ENCODE results near the gene CTNNA3. TPM values are rescaled to one million over a fixed set of nuclear protein-coding genes. Genes with fewer than 3 reads are reported as not detected.

Gene CTNNA3
- polyA plus RNA-seq, 1 donor from 2014 or later: 0.14 TPM

DNA sequence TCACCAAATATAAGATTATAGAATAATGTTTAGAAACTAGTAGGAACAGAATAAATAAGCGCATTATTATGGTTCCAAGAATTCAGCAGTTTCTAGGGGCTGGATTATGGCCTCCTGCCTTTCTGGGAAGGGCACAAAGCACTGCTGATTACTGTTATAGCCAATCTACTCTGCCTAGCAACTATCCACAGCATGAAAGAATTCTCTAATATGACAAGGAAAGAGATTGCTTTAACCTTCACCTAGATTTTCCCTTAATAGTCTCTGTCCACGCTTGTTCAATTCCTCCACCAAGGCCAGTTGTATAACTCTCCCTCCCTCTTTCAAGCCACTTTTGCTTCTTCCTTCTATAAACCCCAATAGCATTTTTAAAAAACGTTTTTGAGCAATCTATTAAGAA lies 1803.7 kb downstream of the CTNNA3 start:
- no peaks in the 10 kb centered on the region for H3K9me3 ChIP-seq (ENCODE audit: low read length)
- no peaks in the 10 kb centered on the region for H3K27me3 ChIP-seq (ENCODE audit: insufficient read depth, low read depth, low read length)
- H4K20me1 ChIP-seq (ENCODE audit: insufficient read depth): no peaks in the 10 kb centered on the region
- TF ChIP-seq, protein P1, sequence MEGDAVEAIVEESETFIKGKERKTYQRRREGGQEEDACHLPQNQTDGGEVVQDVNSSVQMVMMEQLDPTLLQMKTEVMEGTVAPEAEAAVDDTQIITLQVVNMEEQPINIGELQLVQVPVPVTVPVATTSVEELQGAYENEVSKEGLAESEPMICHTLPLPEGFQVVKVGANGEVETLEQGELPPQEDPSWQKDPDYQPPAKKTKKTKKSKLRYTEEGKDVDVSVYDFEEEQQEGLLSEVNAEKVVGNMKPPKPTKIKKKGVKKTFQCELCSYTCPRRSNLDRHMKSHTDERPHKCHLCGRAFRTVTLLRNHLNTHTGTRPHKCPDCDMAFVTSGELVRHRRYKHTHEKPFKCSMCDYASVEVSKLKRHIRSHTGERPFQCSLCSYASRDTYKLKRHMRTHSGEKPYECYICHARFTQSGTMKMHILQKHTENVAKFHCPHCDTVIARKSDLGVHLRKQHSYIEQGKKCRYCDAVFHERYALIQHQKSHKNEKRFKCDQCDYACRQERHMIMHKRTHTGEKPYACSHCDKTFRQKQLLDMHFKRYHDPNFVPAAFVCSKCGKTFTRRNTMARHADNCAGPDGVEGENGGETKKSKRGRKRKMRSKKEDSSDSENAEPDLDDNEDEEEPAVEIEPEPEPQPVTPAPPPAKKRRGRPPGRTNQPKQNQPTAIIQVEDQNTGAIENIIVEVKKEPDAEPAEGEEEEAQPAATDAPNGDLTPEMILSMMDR (IDR thresholded peaks at IDR 0.05; ENCODE audit: poor library complexity, severe bottlenecking): no peak
- TF ChIP-seq, protein P2, sequence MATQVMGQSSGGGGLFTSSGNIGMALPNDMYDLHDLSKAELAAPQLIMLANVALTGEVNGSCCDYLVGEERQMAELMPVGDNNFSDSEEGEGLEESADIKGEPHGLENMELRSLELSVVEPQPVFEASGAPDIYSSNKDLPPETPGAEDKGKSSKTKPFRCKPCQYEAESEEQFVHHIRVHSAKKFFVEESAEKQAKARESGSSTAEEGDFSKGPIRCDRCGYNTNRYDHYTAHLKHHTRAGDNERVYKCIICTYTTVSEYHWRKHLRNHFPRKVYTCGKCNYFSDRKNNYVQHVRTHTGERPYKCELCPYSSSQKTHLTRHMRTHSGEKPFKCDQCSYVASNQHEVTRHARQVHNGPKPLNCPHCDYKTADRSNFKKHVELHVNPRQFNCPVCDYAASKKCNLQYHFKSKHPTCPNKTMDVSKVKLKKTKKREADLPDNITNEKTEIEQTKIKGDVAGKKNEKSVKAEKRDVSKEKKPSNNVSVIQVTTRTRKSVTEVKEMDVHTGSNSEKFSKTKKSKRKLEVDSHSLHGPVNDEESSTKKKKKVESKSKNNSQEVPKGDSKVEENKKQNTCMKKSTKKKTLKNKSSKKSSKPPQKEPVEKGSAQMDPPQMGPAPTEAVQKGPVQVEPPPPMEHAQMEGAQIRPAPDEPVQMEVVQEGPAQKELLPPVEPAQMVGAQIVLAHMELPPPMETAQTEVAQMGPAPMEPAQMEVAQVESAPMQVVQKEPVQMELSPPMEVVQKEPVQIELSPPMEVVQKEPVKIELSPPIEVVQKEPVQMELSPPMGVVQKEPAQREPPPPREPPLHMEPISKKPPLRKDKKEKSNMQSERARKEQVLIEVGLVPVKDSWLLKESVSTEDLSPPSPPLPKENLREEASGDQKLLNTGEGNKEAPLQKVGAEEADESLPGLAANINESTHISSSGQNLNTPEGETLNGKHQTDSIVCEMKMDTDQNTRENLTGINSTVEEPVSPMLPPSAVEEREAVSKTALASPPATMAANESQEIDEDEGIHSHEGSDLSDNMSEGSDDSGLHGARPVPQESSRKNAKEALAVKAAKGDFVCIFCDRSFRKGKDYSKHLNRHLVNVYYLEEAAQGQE (IDR thresholded peaks at IDR 0.05; ENCODE audit: borderline replicate concordance): no peak
- TF ChIP-seq RAD21 (conservative IDR thresholded peaks at IDR 0.05): no peak
- TF ChIP-seq SMC3 (conservative IDR thresholded peaks at IDR 0.05; ENCODE audit: poor library complexity): no peak
- TF ChIP-seq TAF1 (IDR thresholded peaks at IDR 0.05; ENCODE audit: low read depth): no peak
- TF ChIP-seq EZH2 (IDR thresholded peaks at IDR 0.05; ENCODE audit: borderline replicate concordance, insufficient read depth, low read length, poor library complexity, severe bottlenecking): no peak
- no peak for TF ChIP-seq EP300 (conservative IDR thresholded peaks at IDR 0.05; ENCODE audit: poor library complexity, severe bottlenecking)
- no peak for TF ChIP-seq MXI1 (conservative IDR thresholded peaks at IDR 0.05; ENCODE audit: poor library complexity, severe bottlenecking)
- no peak for TF ChIP-seq POLR2AphosphoS5 (IDR thresholded peaks at IDR 0.05)
- no peaks in the 10 kb centered on the region for H3K79me2 ChIP-seq (replicated peaks; ENCODE audit: insufficient read depth, low read length)
- no peaks in the 10 kb centered on the region for H3K9me2 ChIP-seq (ENCODE audit: insufficient read depth, low read length)
- H3K4me3 ChIP-seq (ENCODE audit: low read length): no peak overlapping the region
- no peak overlapping the region for H3K27ac ChIP-seq (ENCODE audit: low read length)
- no peak overlapping the region for H3K4me2 ChIP-seq (ENCODE audit: low read length)
- H2AFZ ChIP-seq (ENCODE audit: low read depth, low read length): no peak overlapping the region
- H3K9ac ChIP-seq (ENCODE audit: low read length): no peak overlapping the region
- H3F3A ChIP-seq (ENCODE audit: insufficient read depth, low read length, poor library complexity, severe bottlenecking): no peaks in the 10 kb centered on the region
- H3K36me3 ChIP-seq (ENCODE audit: insufficient read depth, low read length): no peaks in the 10 kb centered on the region

DNA sequence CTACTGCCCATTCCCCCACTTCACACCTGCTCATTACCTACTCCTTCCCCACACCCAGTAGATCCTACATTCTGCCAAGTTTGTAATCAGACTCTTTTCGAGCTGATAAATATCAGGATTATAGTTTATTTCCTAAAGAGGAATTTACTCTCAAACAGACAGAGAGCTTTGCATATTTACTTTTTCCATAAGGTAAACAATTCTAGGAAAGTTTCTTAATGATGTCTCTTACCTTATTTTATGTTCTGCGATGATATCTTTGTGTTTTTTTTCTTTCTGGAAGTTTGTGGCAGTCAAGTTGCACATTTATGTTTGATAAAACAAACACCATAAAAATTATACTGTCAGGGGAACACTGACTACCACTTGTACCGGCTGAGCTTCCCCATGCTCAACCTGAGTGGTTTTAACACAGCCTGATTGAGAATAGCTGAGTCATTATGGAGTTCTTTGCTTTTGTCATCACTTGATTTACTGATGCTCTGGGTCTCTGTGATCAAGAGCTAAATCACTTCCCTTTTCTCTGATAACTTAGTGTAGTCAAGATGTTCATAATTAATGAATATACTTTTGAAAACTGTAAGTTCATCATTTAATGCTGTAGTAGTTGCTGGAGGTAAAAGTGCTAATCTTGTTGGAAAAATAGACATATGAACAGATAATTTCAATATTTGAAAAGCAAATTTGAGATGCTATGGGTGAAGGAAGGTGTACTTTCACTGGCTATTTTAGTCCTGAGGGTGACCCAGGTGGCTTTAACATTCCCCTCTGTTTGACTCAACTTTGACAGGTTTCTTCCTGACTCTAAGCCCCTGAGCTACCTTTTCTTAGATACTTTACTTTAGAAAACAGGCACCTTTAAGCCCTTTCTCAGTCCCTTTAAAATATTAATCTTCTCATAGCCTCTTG lies 1804.7 kb downstream of the CTNNA3 start:
- Histone ChIP-seq H3K9me3 (ENCODE audit: low read length) (no peaks in the 10 kb centered on the region), H3K9ac (ENCODE audit: low read length) (no peak overlapping the region), H2AFZ (ENCODE audit: low read depth, low read length) (no peak overlapping the region), H3K27ac (ENCODE audit: low read length) (no peak overlapping the region), H3K36me3 (ENCODE audit: insufficient read depth, low read length) (no peaks in the 10 kb centered on the region), H3K9me2 (ENCODE audit: insufficient read depth, low read length) (no peaks in the 10 kb centered on the region), H3K79me2 (replicated peaks; ENCODE audit: insufficient read depth, low read length) (no peaks in the 10 kb centered on the region), H4K20me1 (ENCODE audit: insufficient read depth) (no peaks in the 10 kb centered on the region), H3F3A (ENCODE audit: insufficient read depth, low read length, poor library complexity, severe bottlenecking) (no peaks in the 10 kb centered on the region), H3K27me3 (ENCODE audit: insufficient read depth, low read depth, low read length) (no peaks in the 10 kb centered on the region), H3K4me2 (ENCODE audit: low read length) (no peak overlapping the region), H3K4me3 (ENCODE audit: low read length) (no peak overlapping the region)
- no peak for TF ChIP-seq MXI1 (conservative IDR thresholded peaks at IDR 0.05; ENCODE audit: poor library complexity, severe bottlenecking)
- TF ChIP-seq POLR2AphosphoS5 (IDR thresholded peaks at IDR 0.05): no peak
- no peak for TF ChIP-seq SMC3 (conservative IDR thresholded peaks at IDR 0.05; ENCODE audit: poor library complexity)
- TF ChIP-seq EZH2 (IDR thresholded peaks at IDR 0.05; ENCODE audit: borderline replicate concordance, insufficient read depth, low read length, poor library complexity, severe bottlenecking): no peak
- TF ChIP-seq, protein P2 (IDR thresholded peaks at IDR 0.05; ENCODE audit: borderline replicate concordance): no peak
- TF ChIP-seq, protein P1 (IDR thresholded peaks at IDR 0.05; ENCODE audit: poor library complexity, severe bottlenecking): no peak
- TF ChIP-seq RAD21 (conservative IDR thresholded peaks at IDR 0.05): no peak
- TF ChIP-seq EP300 (conservative IDR thresholded peaks at IDR 0.05; ENCODE audit: poor library complexity, severe bottlenecking): no peak
- TF ChIP-seq TAF1 (IDR thresholded peaks at IDR 0.05; ENCODE audit: low read depth): no peak
